K562 (cell line): Measurements from ENCODE around the gene C4orf50.

Experiments
- CEBPZ ChIP-seq: fragments of 150-350 bp; IDR thresholded peaks from 2 replicates; pipeline ENCODE4 v1.6.1; 2014; ENCODE audit warnings: low read depth, mild to moderate bottlenecking, low read length, borderline replicate concordance
- CTCF ChIP-seq, 3 experiments: IDR thresholded peaks in 2 of 3; conservative IDR thresholded peaks in 1 of 3; 2 replicates each; pipeline ENCODE4 v1.5.1; 2011 to 2012; ENCODE audit warnings: low read length in 3 of 3, mild to moderate bottlenecking in 3 of 3, control low read depth in 2 of 3, improper control_type of control experiment in 1 of 3, inconsistent platforms in 1 of 3, low read depth in 1 of 3, mixed read lengths in 1 of 3, moderate library complexity in 1 of 3; ENCODE audit not compliant: insufficient read depth in 2 of 3
- DDX20 ChIP-seq: fragments of 450-650 bp; IDR thresholded peaks from 2 replicates; pipeline ENCODE4 v1.6.1; 2016; ENCODE audit warnings: missing genetic modification characterization, low read depth, mild to moderate bottlenecking, missing compliant biosample characterization, moderate library complexity
- HDGF ChIP-seq: fragments of 450-650 bp; IDR thresholded peaks from 2 replicates; pipeline ENCODE4 v1.6.1; 2016
- ZFP30 ChIP-seq: fragments of 250-450 bp; sonication (Bioruptor Pico); IDR thresholded peaks from 2 replicates; pipeline ENCODE4 v1.8.0; 2022; ENCODE audit warnings: moderate library complexity, mild to moderate bottlenecking, inconsistent platforms, borderline replicate concordance
- ZNF785 ChIP-seq: fragments of 250-450 bp; sonication (Bioruptor Pico); IDR thresholded peaks from 2 replicates; pipeline ENCODE4 v1.4.0; 2020; ENCODE audit warnings: mild to moderate bottlenecking

DNA sequence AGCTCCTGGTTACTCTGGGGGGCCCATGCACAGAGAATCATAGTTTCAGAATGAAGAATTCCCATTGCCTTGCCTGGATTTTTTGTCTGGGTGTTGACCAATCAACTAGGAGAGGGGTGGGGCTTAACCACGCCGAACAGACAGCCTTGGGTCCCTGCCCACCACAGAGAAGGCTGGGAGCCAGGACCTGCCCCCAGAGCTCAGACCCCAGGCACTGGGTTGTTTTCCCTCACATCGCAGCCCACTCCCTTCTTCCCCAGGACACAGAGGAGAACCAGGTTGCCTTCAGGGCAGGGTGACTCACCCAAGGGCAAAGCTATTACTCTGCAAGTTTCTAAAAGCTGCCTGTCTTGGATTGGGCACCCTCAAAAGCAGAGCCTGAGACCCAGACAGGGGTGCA lies 102.0 kb downstream of the C4orf50 start:
- TF ChIP-seq ZFP30 (CRISPR knock-in tag) (no peak), DDX20 (tag) (no peak), ZNF785 (CRISPR knock-in tag) (no peak), CEBPZ (no peak), HDGF (no peak), CTCF (IDR thresholded peaks at IDR 0.05 in 2 of 3, conservative IDR thresholded peaks at IDR 0.05 in 1 of 3; ENCODE audit: insufficient read depth in 2 of 3, low read depth in 1 of 3, low read length in 3 of 3) (no peak)
